ENCODE measurements around the gene TSR2. TPM values are rescaled to one million over a fixed set of nuclear protein-coding genes. Genes with fewer than 3 reads are reported as not detected.
"Not testable (repeated sequence)": the region's sequence is repeated elsewhere in the genome, so short reads cannot be mapped to it uniquely, and the experiment has no call there.

TSR2 gene
- total RNA-seq, 1 experiment from 2014 or later, result 16.2 TPM

- DNase-seq, result no peak
- no peak overlapping the region for H3K4me3 ChIP-seq (ENCODE audit: insufficient read depth, low read depth, low read length)
- no peaks in the 10 kb centered on the region for H3K27me3 ChIP-seq (ENCODE audit: control insufficient read depth, insufficient read depth, low read length)
- H3K36me3 ChIP-seq (replicated peaks; ENCODE audit: control insufficient read depth, insufficient read depth, low read length), result peaks cover 4% of the 10 kb centered on the region; the same call in 1 of the 2 replicates
Observed at GRCh38 chrX:54442790-54443189, 2.6 kb downstream of the TSR2 start.

GRCh38 chrX:54444752-54445151 lies 4.5 kb downstream of the TSR2 start:
- no peak overlapping the region for H3K4me3 ChIP-seq (ENCODE audit: insufficient read depth, low read depth, low read length)
- no peaks in the 10 kb centered on the region for H3K27me3 ChIP-seq (ENCODE audit: control insufficient read depth, insufficient read depth, low read length)
- no peak for DNase-seq
- H3K36me3 ChIP-seq (replicated peaks; ENCODE audit: control insufficient read depth, insufficient read depth, low read length), result peaks cover 4% of the 10 kb centered on the region

DNA sequence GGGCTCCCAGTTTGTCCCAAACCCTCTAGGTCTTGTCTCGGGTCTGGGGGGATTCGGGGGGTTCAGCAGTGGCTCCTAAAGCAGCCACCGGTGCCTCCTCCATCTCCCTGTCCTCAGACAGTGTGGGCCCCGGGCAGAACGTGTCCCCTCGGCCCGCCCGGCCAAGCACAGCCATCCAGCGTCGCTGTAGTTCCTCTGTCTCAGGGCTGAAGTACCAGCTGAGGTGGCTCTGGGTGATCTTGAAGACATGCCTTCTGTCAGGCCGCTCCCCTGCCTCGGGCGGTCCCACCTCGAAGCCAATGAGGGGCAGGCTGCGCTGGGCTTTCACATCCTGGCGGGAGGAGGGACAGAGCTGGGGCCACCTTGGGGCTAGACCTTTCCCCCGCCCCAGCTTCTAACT lies 5.9 kb downstream of the TSR2 start:
- no peaks in the 10 kb centered on the region for H3K27me3 ChIP-seq (ENCODE audit: control insufficient read depth, insufficient read depth, low read length)
- peak; percentile 65 for DNase-seq
- H3K36me3 ChIP-seq (replicated peaks; ENCODE audit: control insufficient read depth, insufficient read depth, low read length), result peaks cover 4% of the 10 kb centered on the region
- H3K4me3 ChIP-seq (ENCODE audit: insufficient read depth, low read depth, low read length), result no peak overlapping the region

DNA sequence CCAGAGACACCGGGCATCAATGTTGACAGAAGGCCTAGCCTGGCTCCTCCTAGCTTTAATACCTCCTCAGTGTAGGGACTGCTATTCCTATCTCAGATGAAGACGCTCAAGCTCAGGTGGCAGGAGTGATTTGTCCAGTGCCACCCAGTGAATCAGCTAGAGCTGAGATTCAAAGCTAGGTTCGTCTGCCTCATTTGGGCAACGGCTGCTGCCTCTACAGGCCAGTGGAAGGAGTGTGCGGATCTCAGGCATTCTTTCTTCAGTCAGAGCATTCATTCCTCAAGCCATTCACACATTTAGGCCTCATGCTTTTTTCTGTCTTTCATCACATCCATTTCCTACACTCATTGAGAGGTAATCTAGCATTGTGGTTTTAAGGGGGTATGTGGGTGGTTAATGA lies 7.3 kb downstream of the TSR2 start:
- DNase-seq, result peak; percentile 57
- Histone ChIP-seq H3K4me3 (ENCODE audit: insufficient read depth, low read depth, low read length) (no peak overlapping the region), H3K36me3 (replicated peaks; ENCODE audit: control insufficient read depth, insufficient read depth, low read length) (peaks cover 4% of the 10 kb centered on the region), H3K27me3 (ENCODE audit: control insufficient read depth, insufficient read depth, low read length) (no peaks in the 10 kb centered on the region)

GRCh38 chrX:54449929-54450328 lies 9.7 kb downstream of the TSR2 start:
- peaks cover 3% of the 10 kb centered on the region for H3K36me3 ChIP-seq (replicated peaks; ENCODE audit: control insufficient read depth, insufficient read depth, low read length)
- no peak for DNase-seq
- no peak overlapping the region for H3K4me3 ChIP-seq (ENCODE audit: insufficient read depth, low read depth, low read length)
- no peaks in the 10 kb centered on the region for H3K27me3 ChIP-seq (ENCODE audit: control insufficient read depth, insufficient read depth, low read length)

GRCh38 chrX:54452920-54453319 lies 12.7 kb downstream of the TSR2 start:
- DNase-seq, result peak; percentile 71
- Histone ChIP-seq H3K4me3 (ENCODE audit: insufficient read depth, low read depth, low read length) (no peak overlapping the region), H3K27me3 (ENCODE audit: control insufficient read depth, insufficient read depth, low read length) (no peaks in the 10 kb centered on the region), H3K36me3 (replicated peaks; ENCODE audit: control insufficient read depth, insufficient read depth, low read length) (peaks cover 3% of the 10 kb centered on the region)

DNA sequence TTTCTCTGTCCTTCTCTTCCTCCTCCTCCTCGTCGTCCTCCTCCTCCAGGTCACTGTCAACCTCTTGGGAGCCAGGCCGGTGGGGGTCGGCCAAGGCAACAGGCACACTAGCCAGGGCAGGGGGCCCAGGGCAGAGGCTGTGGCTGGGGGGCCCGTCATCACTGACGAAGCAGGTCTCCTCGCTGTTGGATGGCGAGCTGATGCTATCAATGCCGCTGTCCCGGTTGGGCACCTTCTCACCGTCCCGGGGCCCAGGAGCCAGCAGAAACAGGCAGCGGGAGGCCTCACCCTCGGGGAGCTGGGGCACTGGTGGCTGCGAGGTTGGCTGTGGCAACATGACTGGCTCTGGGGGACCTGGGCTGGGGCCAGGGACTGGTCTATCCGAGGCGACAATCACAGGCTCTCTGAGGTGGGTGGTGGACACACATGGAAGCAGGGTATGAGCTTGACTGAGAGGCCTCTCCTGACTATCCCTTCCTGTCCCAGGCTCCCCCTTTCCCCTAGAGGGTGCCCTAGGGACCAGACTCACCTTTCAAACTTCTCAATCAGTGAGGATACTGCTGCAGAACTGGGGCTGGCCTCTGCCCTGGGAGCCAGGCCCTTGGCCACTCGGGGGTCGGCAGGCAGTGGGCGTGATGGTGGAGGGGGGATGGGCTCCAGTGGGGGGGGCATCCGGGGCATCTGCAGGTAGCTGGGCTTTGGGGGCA lies 30.0 kb downstream of the TSR2 start:
- peak; percentile 61 for DNase-seq
- Histone ChIP-seq H3K4me3 (ENCODE audit: insufficient read depth, low read depth, low read length) (no peak overlapping the region), H3K27me3 (ENCODE audit: control insufficient read depth, insufficient read depth, low read length) (no peaks in the 10 kb centered on the region), H3K36me3 (replicated peaks; ENCODE audit: control insufficient read depth, insufficient read depth, low read length) (peaks cover 6% of the 10 kb centered on the region)

DNA sequence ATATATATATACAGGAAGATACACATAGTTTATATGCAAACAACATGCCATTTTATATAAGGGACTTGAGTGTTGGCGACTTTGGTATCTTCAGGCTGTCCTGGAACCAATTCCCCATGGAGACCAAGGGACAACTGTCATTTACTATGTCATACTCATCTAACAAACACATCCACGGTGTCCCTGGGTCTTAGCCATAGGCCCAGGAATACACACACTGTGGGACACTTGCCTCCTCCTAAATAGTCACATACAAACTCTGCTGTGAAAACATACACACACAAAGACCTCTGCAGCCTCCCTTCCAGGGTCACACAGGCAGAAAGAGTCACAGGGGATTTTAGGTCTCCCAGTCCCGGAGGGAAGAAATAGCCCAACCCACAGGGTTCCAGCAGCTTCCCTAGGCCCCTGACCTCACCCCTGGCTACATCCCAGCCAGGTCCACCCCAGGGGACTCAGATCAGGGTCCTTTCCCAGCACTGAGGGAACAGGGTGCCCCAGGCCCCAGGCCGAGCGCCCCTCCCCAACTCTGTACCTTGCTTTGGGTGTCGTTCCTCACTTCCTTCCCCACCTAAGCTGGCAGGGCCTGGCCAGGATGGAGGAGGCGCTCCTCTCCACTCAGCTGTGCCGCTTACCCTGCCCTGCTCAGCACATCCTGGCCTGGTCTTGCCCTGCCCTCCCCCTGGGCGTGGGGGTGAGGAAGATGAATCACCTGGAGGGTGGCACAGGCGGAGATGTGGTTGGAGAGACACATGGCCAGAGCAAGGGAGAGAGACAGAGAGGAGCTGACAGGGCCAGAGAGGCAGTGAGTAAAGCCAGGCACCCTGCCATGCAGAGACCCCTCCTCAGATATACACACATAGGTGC lies 34.0 kb downstream of the TSR2 start:
- Histone ChIP-seq H3K36me3 (replicated peaks; ENCODE audit: control insufficient read depth, insufficient read depth, low read length) (peaks cover 2% of the 10 kb centered on the region; the same call in 1 of the 2 replicates), H3K4me3 (ENCODE audit: insufficient read depth, low read depth, low read length) (no peak overlapping the region), H3K27me3 (ENCODE audit: control insufficient read depth, insufficient read depth, low read length) (no peaks in the 10 kb centered on the region)
- no peak for DNase-seq

DNA sequence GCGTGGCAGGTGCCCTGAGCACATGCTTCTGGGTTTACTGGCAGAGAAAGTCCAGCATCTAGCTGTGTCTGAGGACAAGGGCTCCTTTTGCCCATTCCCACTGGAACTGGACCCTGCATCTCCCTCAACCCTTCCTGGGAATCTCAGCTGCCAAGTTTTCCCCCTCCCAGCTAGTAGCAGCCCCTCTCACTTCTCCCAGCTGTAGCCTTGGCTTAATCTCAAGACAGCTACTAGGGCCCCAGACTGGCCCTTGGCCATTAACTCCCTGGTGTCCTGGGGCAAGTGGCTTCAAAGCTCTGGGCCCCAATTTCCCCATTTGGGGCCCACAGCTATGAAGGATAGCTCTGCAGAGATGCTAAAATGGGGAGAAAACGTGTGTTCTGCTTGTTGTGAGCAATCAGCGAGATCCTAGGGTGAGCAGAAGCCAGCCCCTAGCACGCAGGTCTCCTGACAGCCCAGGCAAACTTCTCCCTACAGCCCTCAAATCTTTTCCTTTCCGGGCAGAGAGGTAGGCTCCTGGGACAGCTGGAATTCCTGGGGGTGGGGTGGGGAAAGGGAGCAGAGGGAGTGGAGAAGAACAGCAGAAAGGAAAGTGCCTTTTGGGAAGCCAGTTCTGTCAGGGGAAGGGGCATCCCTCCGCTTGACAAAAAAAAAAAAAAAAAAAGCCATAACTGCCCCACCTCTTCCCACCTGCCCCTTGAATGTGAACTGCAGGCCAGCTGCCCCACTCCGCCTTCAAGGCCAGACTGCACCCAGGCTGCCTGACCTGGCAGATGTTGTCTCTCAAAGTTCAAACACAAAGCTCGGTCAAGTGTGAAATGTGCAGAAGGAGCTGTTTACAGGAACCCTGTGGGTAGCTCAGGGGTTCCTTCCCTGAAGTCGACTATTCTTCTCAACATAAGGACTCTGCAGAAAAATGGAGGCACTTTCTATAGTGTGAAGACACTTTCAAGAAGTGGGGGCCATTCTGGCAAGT lies 39.2 kb downstream of the TSR2 start:
- Histone ChIP-seq H3K27me3 (ENCODE audit: control insufficient read depth, insufficient read depth, low read length) (no peaks in the 10 kb centered on the region), H3K36me3 (replicated peaks; ENCODE audit: control insufficient read depth, insufficient read depth, low read length) (no peaks in the 10 kb centered on the region), H3K4me3 (ENCODE audit: insufficient read depth, low read depth, low read length) (no peak overlapping the region)
- peak; percentile 70 for DNase-seq

DNA sequence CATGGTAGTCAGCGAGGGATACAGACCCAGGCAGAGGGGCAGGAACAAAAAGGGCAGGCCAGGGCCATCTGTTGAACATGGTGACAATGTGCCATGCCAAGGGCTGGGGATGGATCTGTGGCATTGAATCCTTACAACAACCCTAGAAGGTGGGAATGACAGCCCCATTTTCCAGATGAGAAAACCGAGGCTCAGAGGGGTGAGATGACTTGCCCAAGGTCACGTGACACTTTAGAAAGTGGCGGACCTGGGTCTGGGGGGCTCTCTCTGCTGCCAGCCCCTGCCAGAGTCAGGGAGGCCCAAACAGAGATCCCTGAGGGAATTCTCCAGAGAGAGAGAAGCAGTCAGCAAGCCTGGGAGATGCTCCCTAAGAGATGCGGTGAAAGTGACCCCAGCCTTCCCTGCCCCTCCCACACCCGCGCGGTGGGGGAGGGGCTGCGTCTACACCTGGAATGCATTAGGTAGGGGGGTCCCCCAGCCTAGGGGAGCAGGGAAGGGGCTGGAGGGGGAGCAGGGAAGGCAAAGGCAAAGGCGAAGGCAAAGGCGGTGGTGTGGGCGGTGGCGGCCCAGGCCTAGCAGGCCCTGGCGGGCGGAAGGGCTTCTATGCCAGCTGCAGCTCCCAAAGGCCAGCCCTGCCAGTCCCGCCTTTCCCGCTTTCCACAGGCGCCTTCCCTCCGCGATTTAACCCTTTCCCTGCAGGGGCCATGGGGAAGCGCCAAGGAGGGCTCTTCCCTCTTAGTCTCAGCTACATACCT lies 42.8 kb downstream of the TSR2 start:
- DNase-seq, result peak; percentile 76
- no peak overlapping the region; the same call in 1 of the 2 replicates for H3K4me3 ChIP-seq (ENCODE audit: insufficient read depth, low read depth, low read length)
- no peaks in the 10 kb centered on the region for H3K27me3 ChIP-seq (ENCODE audit: control insufficient read depth, insufficient read depth, low read length)
- H3K36me3 ChIP-seq (replicated peaks; ENCODE audit: control insufficient read depth, insufficient read depth, low read length), result no peaks in the 10 kb centered on the region

DNA sequence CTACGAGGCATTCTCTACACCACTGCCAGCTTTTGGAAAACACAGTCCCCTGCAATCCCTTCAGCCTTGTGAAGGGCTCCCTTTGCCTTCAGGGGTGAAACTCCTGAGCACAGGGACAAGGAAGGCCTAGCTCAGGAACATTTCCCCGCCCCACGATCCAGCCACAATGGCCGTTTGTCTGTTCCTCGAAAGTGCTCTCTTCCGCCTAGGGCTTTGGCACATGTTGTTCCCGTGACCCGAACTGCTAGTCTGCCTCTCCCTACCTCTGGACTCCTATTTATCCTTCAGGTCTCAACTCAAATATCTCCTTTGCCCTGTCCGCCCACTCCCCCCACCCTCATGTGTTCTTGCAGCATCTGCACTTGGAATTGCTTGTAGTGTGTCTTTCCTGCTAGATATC lies 43.7 kb downstream of the TSR2 start:
- H3K27me3 ChIP-seq (ENCODE audit: control insufficient read depth, insufficient read depth, low read length), result no peaks in the 10 kb centered on the region
- no peak for DNase-seq
- no peak overlapping the region for H3K4me3 ChIP-seq (ENCODE audit: insufficient read depth, low read depth, low read length)
- H3K36me3 ChIP-seq (replicated peaks; ENCODE audit: control insufficient read depth, insufficient read depth, low read length), result no peaks in the 10 kb centered on the region

GRCh38 chrX:54484666-54485065 lies 44.5 kb downstream of the TSR2 start:
- no peak for DNase-seq
- Histone ChIP-seq H3K27me3 (ENCODE audit: control insufficient read depth, insufficient read depth, low read length) (no peaks in the 10 kb centered on the region), H3K36me3 (replicated peaks; ENCODE audit: control insufficient read depth, insufficient read depth, low read length) (no peaks in the 10 kb centered on the region), H3K4me3 (ENCODE audit: insufficient read depth, low read depth, low read length) (no peak overlapping the region)

GRCh38 chrX:54489819-54490218 lies 49.6 kb downstream of the TSR2 start:
- DNase-seq; H3K36me3 ChIP-seq (replicated peaks; ENCODE audit: control insufficient read depth, insufficient read depth, low read length); H3K4me3 ChIP-seq (ENCODE audit: insufficient read depth, low read depth, low read length); H3K27me3 ChIP-seq (ENCODE audit: control insufficient read depth, insufficient read depth, low read length): not testable (repeated sequence)

DNA sequence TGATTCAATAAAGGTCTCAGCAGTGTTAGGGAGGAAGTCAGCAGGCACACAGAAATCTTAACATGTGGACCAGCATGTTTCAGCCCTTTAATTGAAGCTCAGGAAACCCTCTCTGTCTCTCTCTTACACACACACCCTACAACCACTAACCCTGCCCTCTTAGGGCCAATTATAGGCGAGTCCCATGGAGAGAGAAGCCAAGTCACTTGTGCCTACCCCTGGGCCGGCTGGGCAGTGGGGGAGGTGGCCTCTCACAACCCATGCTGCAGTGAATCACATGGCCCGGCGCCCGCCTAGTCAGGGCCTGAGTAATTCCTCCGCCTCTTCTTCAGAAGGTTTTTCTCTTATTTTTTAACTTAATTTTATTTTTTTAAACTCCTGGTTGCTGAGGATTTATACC lies 52.1 kb downstream of the TSR2 start:
- no peaks in the 10 kb centered on the region for H3K27me3 ChIP-seq (ENCODE audit: control insufficient read depth, insufficient read depth, low read length)
- no peaks in the 10 kb centered on the region; the same call in 1 of the 2 replicates for H3K36me3 ChIP-seq (replicated peaks; ENCODE audit: control insufficient read depth, insufficient read depth, low read length)
- no peak for DNase-seq
- H3K4me3 ChIP-seq (ENCODE audit: insufficient read depth, low read depth, low read length), result no peak overlapping the region
